K562 (cell line): ENCODE data around the gene CSF1. TPM values are rescaled to one million over a fixed set of nuclear protein-coding genes. Genes with fewer than 3 reads are reported as not detected.

Experiments used
- ATAC-seq: fragments of 200-7000 bp; cut with Tn5 transposase; 3 replicates; pipeline ENCODE4 v1.9.1; 2020; ENCODE audit warnings: moderate library complexity
- BruUV-seq: library from RNA; stranded (reverse); fragments of 400-500 nt; replicated peaks from 2 replicates; lab custom pipeline; 2021; lab: Mats Ljungman, UMichigan
- CTCF ChIA-PET: fragments of 300-600 bp; formaldehyde crosslinking; extraction: SDS; loops from one replicate; lab custom pipeline; 2021; ENCODE audit warnings: low intra/inter-chr PET ratio; lab: Yijun Ruan, JAX
- POLR2A ChIA-PET: fragments of 300-600, 350-650 bp; sonication (Branson Sonifier 250); formaldehyde crosslinking; extraction: SDS; loops from one replicate; lab custom pipeline; 2021; ENCODE audit warnings: antibody characterized with exemption, inconsistent platforms; lab: Yijun Ruan, JAX
- DNase-seq, 4 experiments: peaks; one replicate each; pipeline versions ENCODE4 v3.0.0 to v3.0.0-alpha.2; 2011 to 2018; ENCODE audit warnings: low spot score in 3 of 4, mixed read lengths in 3 of 4; ENCODE audit errors: extremely low read depth in 1 of 4
- FAIRE-seq: peaks from 2 replicates; lab custom pipeline; 2011; peaks lifted over from hg19 to GRCh38; lab: Jason Lieb, UNC
- H2AFZ ChIP-seq: 2 replicates; pipeline ENCODE4 v1.6.0; 2011; ENCODE audit warnings: low read depth, low read length, control low read depth, inconsistent platforms
- H3K27ac ChIP-seq: fragments of 200-600 bp; 3 replicates; pipeline ENCODE4 v1.8.0; 2011; ENCODE audit warnings: low read depth, mild to moderate bottlenecking, control low read depth, inconsistent platforms, low read length, moderate library complexity, mixed read lengths; ENCODE audit errors: extremely low read depth
- H3K27me3 ChIP-seq, 2 experiments: fragments of 300-600 bp in 1 of 2; 2 replicates in 1 of 2; 3 replicates in 1 of 2; pipeline versions ENCODE4 v1.6.0 to v1.8.0; 2011; ENCODE audit warnings: inconsistent platforms in 2 of 2, low read length in 2 of 2, mild to moderate bottlenecking in 1 of 2, mixed read lengths in 1 of 2, moderate library complexity in 1 of 2; ENCODE audit not compliant: control insufficient read depth in 2 of 2, insufficient read depth in 2 of 2
- H3K36me3 ChIP-seq: fragments of 300-600 bp; 3 replicates; pipeline ENCODE4 v1.8.0; 2011; ENCODE audit warnings: mild to moderate bottlenecking, low read length, inconsistent platforms; ENCODE audit not compliant: control insufficient read depth, insufficient read depth
- H3K4me1 ChIP-seq, 2 experiments: fragments of 200-600 bp in 1 of 2; replicated peaks in 1 of 2; 2 replicates in 1 of 2; 3 replicates in 1 of 2; pipeline versions ENCODE4 v1.5.1 to v1.8.0; 2011; ENCODE audit warnings: inconsistent platforms in 2 of 2, low read length in 2 of 2, mild to moderate bottlenecking in 1 of 2, mixed read lengths in 1 of 2, moderate library complexity in 1 of 2; ENCODE audit not compliant: control insufficient read depth in 2 of 2, insufficient read depth in 2 of 2
- H3K4me2 ChIP-seq: 2 replicates; pipeline ENCODE4 v1.6.1; 2011; ENCODE audit warnings: low read length, control low read depth, inconsistent platforms, mixed read lengths; ENCODE audit not compliant: insufficient read depth
- H3K4me3 ChIP-seq: fragments of 200-600 bp; sonication (generic), shearing (Covaris generic); 2 replicates; pipeline ENCODE4 v1.5.1; 2016; ENCODE audit warnings: control low read depth, inconsistent platforms
- H3K79me2 ChIP-seq: fragments of 200-600 bp; 3 replicates; pipeline ENCODE4 v1.8.0; 2011; ENCODE audit warnings: low read length, inconsistent platforms; ENCODE audit not compliant: control insufficient read depth, insufficient read depth
- H3K9ac ChIP-seq, 2 experiments: 2 replicates each; pipeline versions ENCODE4 v1.6.0 to v1.6.1; 2011; ENCODE audit warnings: low read depth in 2 of 2, low read length in 2 of 2, control low read depth in 1 of 2, inconsistent platforms in 1 of 2, mild to moderate bottlenecking in 1 of 2, mixed read lengths in 1 of 2; ENCODE audit not compliant: insufficient read depth in 1 of 2
- H3K9me1 ChIP-seq: one replicate; pipeline ENCODE4 v1.6.0; 2011; ENCODE audit warnings: inconsistent platforms, mild to moderate bottlenecking, low read length, moderate library complexity; ENCODE audit not compliant: control insufficient read depth, insufficient read depth
- H3K9me3 ChIP-seq: replicated peaks from 2 replicates; pipeline ENCODE4 v1.5.1; 2011; ENCODE audit warnings: low read depth, low read length, inconsistent platforms; ENCODE audit not compliant: control insufficient read depth, insufficient read depth
- H4K20me1 ChIP-seq: replicated peaks from 2 replicates; pipeline ENCODE4 v1.6.1; 2011; ENCODE audit warnings: low read length, inconsistent platforms, mixed read lengths; ENCODE audit not compliant: control insufficient read depth, insufficient read depth
- KAT2B ChIP-seq: IDR thresholded peaks from one replicate; pipeline ENCODE4 v1.6.1; 2012; ENCODE audit warnings: low read depth, mild to moderate bottlenecking, control low read depth, inconsistent platforms, low read length, moderate library complexity
- PML ChIP-seq: IDR thresholded peaks from 2 replicates; pipeline ENCODE4 v1.6.1; 2012; ENCODE audit warnings: low read length, inconsistent platforms
- PTRF ChIP-seq: fragments of 450-650 bp; IDR thresholded peaks from 2 replicates; pipeline ENCODE4 v1.6.1; 2016; ENCODE audit warnings: mild to moderate bottlenecking, missing genetic modification characterization, missing compliant biosample characterization
- ZNF239 ChIP-seq: fragments of 250-450 bp; sonication (Bioruptor Pico); IDR thresholded peaks from 2 replicates; pipeline ENCODE4 v1.4.0; 2020; ENCODE audit warnings: mild to moderate bottlenecking
- ZNF589 ChIP-seq: fragments of 200-800 bp; sonication (Bioruptor generic); IDR thresholded peaks from 2 replicates; pipeline ENCODE4 v1.6.1; 2016; ENCODE audit warnings: low read depth, missing genetic modification characterization, missing compliant biosample characterization
- WGBS: fragments of 100-300 bp; shearing (Covaris generic); methylation state at CpG from one replicate; pipeline ENCODE4 v1.1.6; 2016; ENCODE audit warnings: low coverage, mixed read lengths; ENCODE audit not compliant: insufficient coverage; ENCODE audit errors: missing lambda C conversion rate; 5-methylcytosine and 5-hydroxymethylcytosine counted together
- in situ Hi-C: fragments of 300-500 bp; cut with MboI; formaldehyde crosslinking; loops from 4 replicates; pipeline ENCODE4 v1.15.0; 2018; ENCODE audit warnings: inconsistent platforms, mixed read lengths
- intact Hi-C: fragments of 100-400 bp; cut with micrococcal nuclease; formaldehyde crosslinking; loops from 2 replicates; pipeline ENCODE4 v1.14.2; 2022
- polyA plus RNA-seq, 8 experiments: library from polyadenylated mRNA; depleted of rRNA in 4 of 8; stranded (reverse) in 5 of 8; unstranded in 3 of 8; fragments of >200 nt; fragmentation: Nextera tagmentation in 2 of 8; fragmentation: Illumina TruSeq in 1 of 8; extraction: Ambion mirVana in 2 of 8; extraction: Trizol in 1 of 8; gene quantifications; 2 replicates each; pipeline versions ENCODE4 v1.2.1 to v1.2.3, GENCODE V29; 2011 to 2014; ENCODE audit warnings: inconsistent platforms in 1 of 8, missing spikeins in 1 of 8
- total RNA-seq, 7 experiments: library from RNA; depleted of rRNA in 6 of 7; stranded (reverse); fragments of >200 nt in 6 of 7; fragmentation: Illumina TruSeq in 2 of 7; extraction: Trizol in 2 of 7; gene quantifications; 2 replicates each; pipeline versions ENCODE4 v1.2.1 to v1.2.3, GENCODE V29; 2011 to 2021; ENCODE audit warnings: low replicate concordance in 1 of 7
- TF ChIP-seq, protein P1 (sequence below): fragments of 450-650 bp; formaldehyde crosslinking; conservative IDR thresholded peaks from 2 replicates; pipeline ENCODE4 v1.4.0; 2022; ENCODE audit warnings: mild to moderate bottlenecking, missing genetic modification characterization
- TF ChIP-seq, protein P2 (sequence below): fragments of 450-650 bp; IDR thresholded peaks from 2 replicates; pipeline ENCODE4 v1.6.1; 2018; ENCODE audit warnings: mild to moderate bottlenecking, low read depth; ENCODE audit not compliant: partially characterized antibody
- TF ChIP-seq, protein P3 (sequence below): fragments of 250-450 bp; sonication (Bioruptor Pico); IDR thresholded peaks from 2 replicates; pipeline ENCODE4 v1.5.0; 2020; ENCODE audit warnings: mild to moderate bottlenecking, borderline replicate concordance
- TF ChIP-seq, protein P4 (sequence below): fragments of 250-450 bp; sonication (Bioruptor Pico); IDR thresholded peaks from 2 replicates; pipeline ENCODE4 v1.5.0; 2020; ENCODE audit warnings: mild to moderate bottlenecking

Gene CSF1
- total and polyA plus RNA-seq, 9 of the 15 experiments (the other 6 are each of a cell fraction or from before 2014, with no cell fraction given) = 0.18 to 11.8 (median 2.8) TPM

DNA sequence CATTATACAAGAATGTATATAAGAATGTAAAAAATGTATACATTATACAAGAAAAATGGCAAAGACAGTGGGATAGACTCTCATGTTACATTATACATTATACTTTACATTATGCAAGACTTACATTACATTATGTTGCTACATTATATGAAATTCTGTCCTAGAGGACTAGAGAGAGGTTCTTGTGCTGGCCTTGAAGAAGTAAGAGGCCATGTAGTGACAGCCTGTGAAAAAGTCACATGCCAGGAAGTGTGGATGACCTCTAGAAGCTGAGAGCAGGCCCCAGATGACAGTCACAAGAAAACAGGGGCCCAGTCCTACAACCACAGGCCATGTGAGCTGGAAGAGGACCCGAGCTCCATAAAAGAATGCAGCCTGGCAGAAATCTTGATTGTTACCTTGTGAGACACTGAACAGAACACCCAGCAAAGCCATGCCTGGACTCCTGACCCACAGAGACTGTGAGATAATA, 43.4 kb downstream of the CSF1 start (continued):
- TF ChIP-seq, protein P1, sequence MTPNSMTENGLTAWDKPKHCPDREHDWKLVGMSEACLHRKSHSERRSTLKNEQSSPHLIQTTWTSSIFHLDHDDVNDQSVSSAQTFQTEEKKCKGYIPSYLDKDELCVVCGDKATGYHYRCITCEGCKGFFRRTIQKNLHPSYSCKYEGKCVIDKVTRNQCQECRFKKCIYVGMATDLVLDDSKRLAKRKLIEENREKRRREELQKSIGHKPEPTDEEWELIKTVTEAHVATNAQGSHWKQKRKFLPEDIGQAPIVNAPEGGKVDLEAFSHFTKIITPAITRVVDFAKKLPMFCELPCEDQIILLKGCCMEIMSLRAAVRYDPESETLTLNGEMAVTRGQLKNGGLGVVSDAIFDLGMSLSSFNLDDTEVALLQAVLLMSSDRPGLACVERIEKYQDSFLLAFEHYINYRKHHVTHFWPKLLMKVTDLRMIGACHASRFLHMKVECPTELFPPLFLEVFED (CRISPR knock-in tag) = no peak
- no peak for TF ChIP-seq PML
- 0 out of 2 replicates have a peak, but pooled peaks have one; percentile 20 for TF ChIP-seq ZNF239 (CRISPR knock-in tag)
- TF ChIP-seq KAT2B = no peak
- 0 out of 2 replicates have a peak, but pooled peaks have one; percentile 38 for TF ChIP-seq ZNF589 (CRISPR knock-in tag)
- TF ChIP-seq, all 486 proteins: peak for 16

DNA sequence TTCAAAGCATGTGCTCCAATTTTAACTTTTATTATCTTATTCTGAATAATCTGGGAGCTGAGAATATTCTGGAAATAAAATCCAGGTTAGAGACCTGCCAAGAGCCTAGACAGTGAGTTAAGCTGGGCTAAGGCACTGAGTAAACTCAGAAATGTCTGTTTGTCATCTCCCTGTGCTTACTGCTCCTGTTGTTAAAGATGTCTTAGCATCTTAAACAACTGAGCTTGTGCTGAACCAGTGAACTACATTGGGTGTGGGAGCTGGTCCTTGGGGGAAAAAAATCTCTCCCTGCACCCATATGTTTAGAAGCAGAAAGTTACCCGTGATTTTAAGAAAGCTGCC, 49.0 kb downstream of the CSF1 start:
- H3K27me3 ChIP-seq = no peaks in the 10 kb centered on the region
- no TSS peak for BruUV-seq
- no peaks in the 10 kb centered on the region for H4K20me1 ChIP-seq
- no peaks in the 10 kb centered on the region for H3K9me3 ChIP-seq
- intact Hi-C loops = no loop called here
- H2AFZ ChIP-seq = peak overlapping the region; percentile 41; the same call in 1 of the 2 replicates
- TF ChIP-seq, protein P2, sequence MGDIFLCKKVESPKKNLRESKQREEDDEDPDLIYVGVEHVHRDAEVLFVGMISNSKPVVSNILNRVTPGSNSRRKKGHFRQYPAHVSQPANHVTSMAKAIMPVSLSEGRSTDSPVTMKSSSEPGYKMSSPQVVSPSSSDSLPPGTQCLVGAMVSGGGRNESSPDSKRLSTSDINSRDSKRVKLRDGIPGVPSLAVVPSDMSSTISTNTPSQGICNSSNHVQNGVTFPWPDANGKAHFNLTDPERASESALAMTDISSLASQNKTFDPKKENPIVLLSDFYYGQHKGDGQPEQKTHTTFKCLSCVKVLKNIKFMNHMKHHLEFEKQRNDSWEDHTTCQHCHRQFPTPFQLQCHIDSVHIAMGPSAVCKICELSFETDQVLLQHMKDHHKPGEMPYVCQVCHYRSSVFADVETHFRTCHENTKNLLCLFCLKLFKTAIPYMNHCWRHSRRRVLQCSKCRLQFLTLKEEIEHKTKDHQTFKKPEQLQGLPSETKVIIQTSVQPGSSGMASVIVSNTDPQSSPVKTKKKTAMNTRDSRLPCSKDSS = no peak
- TF ChIP-seq, protein P3, sequence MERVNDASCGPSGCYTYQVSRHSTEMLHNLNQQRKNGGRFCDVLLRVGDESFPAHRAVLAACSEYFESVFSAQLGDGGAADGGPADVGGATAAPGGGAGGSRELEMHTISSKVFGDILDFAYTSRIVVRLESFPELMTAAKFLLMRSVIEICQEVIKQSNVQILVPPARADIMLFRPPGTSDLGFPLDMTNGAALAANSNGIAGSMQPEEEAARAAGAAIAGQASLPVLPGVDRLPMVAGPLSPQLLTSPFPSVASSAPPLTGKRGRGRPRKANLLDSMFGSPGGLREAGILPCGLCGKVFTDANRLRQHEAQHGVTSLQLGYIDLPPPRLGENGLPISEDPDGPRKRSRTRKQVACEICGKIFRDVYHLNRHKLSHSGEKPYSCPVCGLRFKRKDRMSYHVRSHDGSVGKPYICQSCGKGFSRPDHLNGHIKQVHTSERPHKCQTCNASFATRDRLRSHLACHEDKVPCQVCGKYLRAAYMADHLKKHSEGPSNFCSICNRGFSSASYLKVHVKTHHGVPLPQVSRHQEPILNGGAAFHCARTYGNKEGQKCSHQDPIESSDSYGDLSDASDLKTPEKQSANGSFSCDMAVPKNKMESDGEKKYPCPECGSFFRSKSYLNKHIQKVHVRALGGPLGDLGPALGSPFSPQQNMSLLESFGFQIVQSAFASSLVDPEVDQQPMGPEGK (CRISPR knock-in tag) = no peak
- no peak for TF ChIP-seq PTRF (tag)
- TF ChIP-seq, protein P4, sequence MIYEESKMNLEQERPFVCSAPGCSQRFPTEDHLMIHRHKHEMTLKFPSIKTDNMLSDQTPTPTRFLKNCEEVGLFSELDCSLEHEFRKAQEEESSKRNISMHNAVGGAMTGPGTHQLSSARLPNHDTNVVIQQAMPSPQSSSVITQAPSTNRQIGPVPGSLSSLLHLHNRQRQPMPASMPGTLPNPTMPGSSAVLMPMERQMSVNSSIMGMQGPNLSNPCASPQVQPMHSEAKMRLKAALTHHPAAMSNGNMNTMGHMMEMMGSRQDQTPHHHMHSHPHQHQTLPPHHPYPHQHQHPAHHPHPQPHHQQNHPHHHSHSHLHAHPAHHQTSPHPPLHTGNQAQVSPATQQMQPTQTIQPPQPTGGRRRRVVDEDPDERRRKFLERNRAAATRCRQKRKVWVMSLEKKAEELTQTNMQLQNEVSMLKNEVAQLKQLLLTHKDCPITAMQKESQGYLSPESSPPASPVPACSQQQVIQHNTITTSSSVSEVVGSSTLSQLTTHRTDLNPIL (CRISPR knock-in tag) = no peak
- H3K9me1 ChIP-seq = no peaks in the 10 kb centered on the region
- ChIA-PET CTCF (no interaction called here), POLR2A (interaction anchor here (0.6 to 1.6 kb wide), 9 partner anchors 15 to 41 kb away, joined by 3 to 6 read pairs (median 3); partner anchors contain the start of gene AHCYL1)
- 40% methylated on average over 1 of the region's 1 CpG for WGBS
- in situ Hi-C loops = no loop called here
- DNase-seq = no peak
- H3K4me2 ChIP-seq = no peak overlapping the region
- no peak for FAIRE-seq
- no peak for ATAC-seq
- no peak overlapping the region for H3K4me3 ChIP-seq
- H3K9ac ChIP-seq = no peak overlapping the region
- no peaks in the 10 kb centered on the region for H3K36me3 ChIP-seq
- peaks cover 0 to 11% of the 10 kb centered on the region in 2 experiments; a peak in 4 of 5 replicates for H3K4me1 ChIP-seq
- H3K27ac ChIP-seq = no peak overlapping the region
- no peaks in the 10 kb centered on the region for H3K79me2 ChIP-seq
